Ureter (tissue), 1 donor: Measurements from ENCODE around the gene FMN2. TPM values are rescaled to one million over a fixed set of nuclear protein-coding genes. Genes with fewer than 3 reads are reported as not detected.
"Not testable (repeated sequence)": the region's sequence is repeated elsewhere in the genome, so short reads cannot be mapped to it uniquely, and the experiment has no call there.

Experiments
- DNase-seq: peaks from one replicate; pipeline ENCODE4 v3.0.0-alpha.2; 2020; ENCODE audit warnings: low spot score
- total RNA-seq: library from RNA; stranded (reverse); gene quantifications from one replicate; pipeline ENCODE4 v1.2.4, GENCODE V29; 2023
- donor health status: DM: yes; HTN: yes; CAD: no.

The FMN2 gene
- total RNA-seq, 1 donor from 2014 or later, result 0.49 TPM

DNA sequence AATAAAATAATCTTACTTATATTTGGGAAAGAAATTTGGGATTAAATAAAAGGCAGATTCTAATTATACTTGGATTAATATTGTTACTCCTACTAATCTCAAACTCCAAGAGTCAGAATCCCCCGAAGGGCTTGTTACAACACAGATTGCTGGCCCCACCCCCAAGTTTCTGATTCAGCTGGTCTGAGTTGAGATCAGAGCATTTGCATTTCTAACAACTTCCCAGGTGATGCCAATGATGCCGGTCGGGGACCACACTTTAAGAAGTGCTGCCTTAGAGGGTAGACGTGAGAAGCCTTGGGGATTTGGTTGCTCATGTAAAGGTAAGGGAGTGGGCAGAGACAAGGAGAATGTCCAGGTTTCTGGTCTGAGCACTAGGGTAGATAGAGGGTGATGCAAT, 47.2 kb downstream of the FMN2 start:
- DNase-seq, result no peak

DNA sequence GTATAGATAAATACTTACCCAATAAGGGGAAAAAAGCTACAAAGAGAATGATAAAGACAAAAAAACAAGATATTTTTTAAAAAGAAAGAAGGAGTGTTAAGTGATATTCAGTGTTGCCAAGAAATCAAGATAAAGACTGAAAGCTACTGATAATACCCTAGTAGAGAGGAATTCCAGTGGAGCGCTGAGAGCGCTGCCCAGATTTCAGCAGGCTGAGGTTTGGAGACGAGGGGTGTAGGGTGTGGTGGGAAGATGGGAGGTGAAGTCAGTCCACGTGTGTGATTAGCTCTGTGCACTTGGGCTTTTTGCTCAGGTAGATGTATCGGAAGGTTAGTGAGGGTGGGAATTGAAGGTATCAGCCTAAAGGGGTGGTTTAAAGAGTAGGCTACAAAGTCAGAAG, 47.8 kb downstream of the FMN2 start:
- DNase-seq, result no peak

DNA sequence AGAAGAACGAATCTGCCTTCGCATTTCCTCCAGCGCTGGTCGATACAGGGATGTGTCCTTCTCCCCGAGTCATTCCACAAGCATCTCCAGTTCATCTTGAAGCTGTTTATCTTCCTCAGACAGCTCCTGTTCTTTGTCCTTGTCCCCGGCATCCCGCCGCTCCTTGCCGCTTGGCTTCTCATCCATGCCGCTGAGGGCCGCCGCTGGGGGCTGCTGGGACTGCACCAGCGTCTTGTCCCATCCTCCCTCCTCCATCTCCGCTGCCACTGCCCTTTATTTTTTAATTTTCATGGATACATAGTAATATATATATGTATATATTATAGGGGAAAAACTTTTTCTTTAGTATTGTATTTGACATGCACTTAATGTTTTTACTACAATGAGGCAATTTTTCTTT, 53.4 kb downstream of the FMN2 start:
- DNase-seq, result no peak

DNA sequence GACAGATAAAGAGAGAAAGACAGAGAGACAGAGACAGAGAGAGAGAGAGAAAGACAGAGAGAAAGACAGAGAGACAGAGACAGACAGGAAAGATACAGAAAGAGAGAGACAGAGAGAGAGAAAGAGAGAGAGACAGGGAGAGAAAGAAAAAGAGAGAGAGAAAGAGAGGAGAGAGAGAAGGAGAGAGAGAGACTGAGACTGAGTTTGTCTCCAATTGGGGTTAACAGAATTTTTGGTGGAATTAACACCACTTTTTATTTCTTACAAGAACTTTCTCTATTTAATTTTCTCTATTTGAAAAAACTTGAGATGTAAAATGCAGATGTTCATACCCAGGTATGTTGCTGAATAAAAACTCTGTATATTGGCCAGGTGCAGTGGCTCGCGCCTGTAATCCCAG, 56.6 kb downstream of the FMN2 start:
- no peak for DNase-seq

DNA sequence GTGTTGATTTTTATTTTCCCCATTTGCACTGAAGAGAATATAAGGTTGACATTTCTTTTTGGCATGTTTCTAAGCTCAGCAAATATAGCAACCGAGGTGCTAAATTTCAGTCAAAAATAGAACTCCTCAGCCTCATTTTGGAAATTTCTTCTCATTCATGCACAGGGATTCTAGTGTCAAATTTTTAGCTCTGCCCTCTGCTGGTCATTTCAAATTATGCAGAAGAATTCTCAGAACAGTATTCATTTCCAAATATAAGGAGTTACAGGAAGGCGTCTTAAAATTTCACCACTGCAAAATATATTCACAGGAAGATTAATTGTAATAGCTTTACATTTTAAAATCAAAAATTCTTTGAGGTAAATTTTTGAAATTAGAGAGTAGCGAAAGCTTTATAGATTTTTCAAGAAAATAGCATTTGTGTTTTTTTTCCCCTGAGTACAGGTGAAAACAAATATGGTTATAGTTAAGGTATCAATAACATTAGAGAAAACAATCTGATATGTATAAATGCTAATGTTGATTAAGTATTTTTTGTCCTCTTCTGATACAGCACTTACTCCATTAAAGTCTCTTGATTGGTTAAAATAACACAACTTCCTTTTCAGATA, 57.9 kb downstream of the FMN2 start:
- no peak for DNase-seq

DNA sequence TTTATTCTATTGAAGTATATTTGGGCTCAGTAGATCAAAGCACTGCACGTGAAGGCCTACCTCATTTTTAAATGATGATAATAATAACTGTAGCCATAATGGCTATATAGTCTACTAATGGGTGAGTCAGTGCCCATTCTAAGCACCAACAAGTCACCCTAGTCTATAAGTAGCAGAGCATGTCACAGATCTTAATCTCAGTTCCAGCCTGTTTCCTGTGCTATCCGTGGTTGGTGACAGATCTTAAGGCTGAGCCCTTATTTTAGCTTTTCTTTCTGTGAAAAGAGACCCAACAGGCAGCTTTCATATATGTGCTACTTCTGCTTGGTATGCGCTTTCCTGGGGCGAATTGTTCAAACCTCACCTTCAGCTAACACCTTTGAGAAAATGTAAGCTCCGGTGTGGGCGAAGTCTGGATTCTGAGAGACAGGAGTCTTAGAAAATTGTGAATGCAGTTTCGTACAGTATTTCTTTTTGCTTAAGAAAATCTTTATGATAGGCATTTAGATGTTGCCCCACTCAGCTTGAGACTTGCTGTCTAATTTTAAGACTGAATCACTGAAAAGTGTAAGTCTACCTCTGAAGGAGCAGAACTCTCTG, 59.6 kb downstream of the FMN2 start:
- DNase-seq, result no peak

DNA sequence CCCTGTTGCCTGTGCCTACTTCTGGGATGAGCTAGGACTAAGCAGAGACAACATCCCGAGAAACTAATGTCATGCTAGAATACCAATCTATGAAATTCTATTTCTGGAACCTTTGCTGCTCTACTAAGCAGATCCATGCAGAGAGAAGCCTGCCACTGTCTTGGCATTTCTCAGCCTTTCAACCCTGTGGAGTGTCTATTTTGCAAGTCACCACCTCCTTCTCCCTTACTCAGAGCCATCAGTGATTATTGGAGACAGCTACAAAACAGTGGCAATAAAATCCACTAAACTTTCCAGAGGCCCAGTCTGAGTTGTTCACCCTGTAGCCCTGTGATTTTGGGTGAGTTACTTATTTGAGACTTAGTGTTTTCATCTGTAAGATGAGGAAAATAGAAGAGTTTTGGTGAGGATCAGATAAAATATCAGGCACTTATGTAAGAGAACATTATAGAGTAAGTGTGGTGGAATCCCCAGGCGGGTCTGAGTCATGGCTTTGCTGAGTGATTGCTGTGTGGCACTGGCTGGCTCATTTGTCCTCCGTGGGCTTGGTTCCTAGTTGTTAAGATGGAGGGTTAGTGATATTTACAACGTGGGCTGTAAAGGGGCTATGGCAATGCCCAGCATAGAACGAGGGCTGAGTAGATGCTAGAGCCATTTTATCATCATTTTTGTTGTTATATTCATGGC, 61.1 kb downstream of the FMN2 start:
- DNase-seq, result no peak

DNA sequence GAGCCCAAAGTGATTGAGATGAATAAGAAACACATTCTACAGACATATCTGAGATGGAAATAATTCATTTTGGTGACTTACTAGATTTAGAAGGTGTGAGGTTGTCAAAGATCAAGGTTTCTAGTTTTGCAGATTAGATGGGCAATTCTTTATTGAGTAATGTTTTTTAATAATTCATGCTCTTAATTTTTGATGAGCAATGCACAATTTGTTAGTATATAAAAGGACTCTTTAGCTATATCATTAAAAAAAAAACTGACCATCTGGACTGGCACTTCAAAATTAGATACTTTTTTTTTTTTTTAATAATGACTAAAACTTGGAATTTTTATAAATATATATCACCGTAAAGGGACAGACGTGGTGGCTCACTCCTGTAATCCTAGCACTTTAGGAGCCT, 63.9 kb downstream of the FMN2 start:
- DNase-seq, result no peak

DNA sequence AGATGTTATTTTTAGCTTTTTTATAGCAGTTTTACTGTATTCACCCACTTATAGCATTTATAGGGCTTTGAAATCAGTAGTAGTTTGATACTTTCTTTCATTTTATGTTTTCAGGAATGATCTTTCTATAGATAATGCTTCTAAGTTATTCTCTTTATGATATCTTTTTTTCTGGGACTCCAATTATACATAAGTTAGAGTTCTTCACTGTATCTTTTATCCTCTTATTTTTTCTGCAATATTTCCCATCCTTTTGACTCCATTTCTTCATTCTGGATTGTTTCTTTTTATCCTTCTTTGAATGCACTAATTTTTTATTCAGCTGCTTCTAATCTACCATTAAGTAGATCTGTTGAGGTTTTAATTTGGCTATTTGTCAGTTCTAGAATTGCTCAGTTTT, 73.1 kb downstream of the FMN2 start:
- DNase-seq, result no peak

DNA sequence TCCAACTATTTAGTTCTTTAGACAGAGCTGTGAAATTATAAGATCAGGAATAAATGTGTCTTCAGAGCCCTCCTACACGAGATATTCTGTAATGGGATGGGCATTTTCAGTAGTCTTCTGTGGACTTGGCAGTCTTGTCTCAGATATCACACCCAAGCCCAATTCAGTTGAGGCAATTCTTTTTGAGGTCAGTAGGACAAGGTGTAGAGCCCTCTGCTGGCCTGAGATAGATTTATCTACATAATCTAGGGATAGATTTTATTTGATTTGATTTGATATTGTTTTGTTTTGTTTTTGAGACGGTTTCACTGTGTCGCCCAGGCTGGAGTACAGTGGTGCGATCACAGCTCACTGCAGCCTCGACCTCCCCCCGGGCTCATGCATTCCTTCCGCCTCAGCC, 77.5 kb downstream of the FMN2 start:
- no peak for DNase-seq

DNA sequence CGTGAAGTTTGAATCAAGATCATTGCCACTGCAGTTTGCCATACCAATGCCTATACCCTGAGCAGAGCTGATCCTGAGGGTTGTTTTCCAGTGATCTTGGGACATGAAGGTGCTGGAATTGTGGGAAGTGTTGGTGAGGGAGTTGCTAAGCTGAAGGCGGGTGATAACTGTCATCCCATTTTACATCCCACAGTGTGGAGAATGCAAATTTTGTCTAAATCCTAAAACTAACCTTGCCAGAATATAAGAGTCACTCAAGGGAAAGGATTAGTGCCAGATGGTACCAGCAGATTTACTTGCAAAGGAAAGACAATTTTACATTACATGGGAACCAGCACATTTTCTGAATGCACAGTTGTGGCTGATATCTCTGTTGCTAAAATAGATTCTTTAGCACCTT, 78.6 kb downstream of the FMN2 start:
- no peak for DNase-seq

DNA sequence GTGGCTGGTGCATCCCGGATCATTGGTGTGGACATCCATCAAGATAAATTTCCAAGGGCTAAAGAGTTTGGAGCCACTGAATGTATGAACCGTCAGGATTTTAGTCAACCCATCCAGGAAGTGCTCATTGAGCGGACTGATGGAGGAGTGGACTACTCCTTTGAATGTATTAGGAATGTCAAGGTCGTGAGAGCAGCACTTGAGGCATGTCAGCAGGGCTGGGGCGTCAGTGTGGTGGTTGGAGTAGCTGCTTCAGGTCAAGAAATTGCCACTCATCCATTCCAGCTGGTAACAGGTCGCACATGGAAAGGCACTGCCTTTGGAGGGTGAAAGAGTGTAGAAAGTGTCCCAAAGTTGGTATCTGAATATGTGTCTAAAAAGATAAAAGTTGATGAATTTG, 79.1 kb downstream of the FMN2 start:
- no peak for DNase-seq

DNA sequence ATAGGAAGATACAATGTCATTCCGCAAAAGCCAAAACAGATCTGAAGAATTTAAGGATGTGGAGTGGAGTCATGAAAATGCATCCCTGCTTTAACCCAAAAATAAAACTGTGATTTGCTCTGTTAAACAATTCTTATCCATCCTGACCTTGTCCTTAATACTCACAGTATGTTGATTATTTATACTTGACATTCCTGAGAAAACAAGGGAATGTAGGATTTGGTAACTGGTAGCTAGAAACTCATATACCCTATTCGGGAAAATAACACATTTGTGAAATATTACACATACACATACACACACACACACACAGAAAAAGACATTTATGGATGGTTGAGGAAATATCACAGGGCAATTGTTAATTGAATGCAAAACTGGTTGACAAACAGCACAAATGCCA, 80.2 kb downstream of the FMN2 start:
- no peak for DNase-seq

DNA sequence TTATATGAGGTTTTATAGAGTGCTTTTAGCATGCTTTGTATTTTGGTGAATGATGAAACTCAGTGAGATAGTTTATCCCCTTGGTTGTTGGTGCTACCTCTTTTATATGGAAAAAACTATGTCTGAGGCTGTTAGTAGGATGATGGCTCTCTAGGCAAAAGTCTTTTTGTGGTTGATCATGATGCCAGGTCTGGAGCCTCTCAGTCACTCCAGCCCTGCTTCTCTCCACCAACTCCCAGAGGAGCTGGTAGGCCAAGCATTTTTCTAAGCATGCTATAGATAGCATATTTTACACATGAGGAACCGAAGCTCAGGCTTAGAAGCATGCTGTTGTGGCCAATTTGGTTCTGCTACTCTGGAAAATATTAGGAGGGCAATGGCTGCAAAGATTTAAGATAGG, 82.2 kb downstream of the FMN2 start:
- DNase-seq, result no peak

DNA sequence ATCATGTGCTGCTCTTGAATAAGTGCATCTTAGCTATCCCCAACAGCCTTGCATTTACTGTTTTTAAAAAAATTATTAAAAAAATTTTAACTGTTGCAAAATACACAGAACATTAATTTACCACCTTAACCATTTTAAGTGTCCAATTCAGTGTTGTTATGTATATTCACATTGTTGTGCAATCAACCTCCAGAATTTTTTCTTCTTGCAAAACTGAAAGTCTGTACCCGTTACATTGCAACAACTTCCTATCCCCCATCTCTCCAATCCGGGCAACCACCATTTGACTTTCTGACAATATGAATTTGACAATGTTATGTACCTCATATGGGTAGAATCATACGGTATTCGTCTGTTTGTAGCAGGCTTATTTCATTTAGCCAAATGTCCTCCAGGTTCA, 83.1 kb downstream of the FMN2 start:
- no peak for DNase-seq

DNA sequence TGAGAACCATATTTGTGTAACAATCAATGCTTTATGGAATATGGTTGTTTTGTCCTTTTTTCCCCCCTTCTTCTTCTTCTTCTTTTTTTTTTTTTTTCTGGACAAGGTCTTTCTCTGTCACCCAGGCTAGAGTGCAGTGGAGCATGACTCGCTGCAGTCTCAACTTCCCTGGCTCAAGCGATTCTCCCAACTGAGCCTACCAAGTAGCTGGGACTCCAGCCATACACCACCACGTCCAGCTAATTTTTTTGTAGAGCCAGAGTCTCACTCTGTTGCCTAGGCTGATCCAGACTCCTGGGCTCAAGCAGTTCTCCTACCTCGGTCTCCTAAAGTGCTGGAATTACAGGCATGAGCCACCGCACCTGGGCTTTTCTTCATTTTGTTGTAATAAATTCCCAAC, 86.7 kb downstream of the FMN2 start:
- no peak for DNase-seq

DNA sequence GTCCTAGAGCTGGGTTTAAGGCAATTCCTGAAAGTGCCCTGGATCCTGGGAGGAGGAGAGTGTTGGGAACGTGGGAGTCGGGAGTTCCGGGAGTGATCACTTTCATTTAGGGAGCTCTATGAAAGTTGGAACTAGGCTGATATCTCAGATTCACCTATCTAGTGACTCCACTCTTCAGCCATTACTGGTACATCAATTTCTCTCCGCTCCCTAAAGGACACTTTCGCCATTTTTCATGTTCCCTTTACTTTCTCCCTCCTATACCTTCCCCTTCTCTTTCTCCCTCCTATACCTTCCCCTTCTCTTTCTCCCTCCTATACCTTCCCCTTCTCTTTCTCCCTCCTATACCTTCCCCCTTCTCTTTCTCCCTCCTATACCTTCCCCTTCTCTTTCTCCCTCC, 93.0 kb downstream of the FMN2 start:
- not testable (repeated sequence) for DNase-seq

DNA sequence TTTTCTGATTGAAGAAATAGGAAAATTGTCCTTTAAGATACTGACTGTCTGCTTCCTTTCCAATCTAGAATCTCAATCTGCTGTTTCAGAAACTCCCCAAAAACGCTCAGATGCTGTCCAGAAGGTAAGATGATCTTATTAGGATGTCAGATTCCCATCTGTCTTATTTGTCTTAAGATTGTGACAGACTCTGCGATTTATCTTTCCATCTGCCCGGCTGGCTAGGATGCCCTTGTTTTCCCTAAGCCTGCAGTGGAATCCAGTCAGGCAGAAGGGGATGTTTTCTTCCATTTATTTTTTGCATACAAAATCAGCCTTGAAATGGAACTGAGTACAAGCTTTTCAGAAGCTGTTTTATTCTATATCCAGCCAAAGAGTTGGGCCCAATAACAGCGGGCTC, 96.5 kb downstream of the FMN2 start:
- no peak for DNase-seq

DNA sequence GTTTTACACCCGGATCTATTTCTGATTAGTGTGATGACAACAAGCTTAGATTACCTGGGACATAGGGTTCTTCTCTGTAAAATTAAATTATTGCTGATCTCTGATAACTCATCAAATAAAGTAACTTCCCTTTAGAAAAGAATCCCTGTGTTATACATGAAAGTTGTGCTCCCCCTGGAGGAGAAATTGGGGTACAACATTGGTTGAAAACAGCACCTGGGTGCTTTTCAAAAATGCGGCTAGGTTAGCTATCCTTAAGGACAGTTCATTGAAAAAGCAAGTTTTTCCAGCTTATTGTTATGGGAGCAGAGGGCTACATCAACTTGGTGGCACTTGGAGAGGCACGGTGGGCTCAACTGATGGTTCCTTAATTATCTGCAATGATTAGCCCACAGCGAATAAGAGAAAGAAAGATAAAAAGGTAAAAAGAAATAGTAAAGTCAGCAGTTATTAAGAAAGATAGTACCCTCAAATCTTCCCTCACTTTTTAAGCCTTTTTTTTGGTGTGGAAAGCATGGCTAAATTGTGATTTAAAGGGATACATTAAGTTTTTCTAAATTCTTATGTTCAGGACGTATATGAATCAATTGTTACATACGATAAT, 97.8 kb downstream of the FMN2 start:
- no peak for DNase-seq

DNA sequence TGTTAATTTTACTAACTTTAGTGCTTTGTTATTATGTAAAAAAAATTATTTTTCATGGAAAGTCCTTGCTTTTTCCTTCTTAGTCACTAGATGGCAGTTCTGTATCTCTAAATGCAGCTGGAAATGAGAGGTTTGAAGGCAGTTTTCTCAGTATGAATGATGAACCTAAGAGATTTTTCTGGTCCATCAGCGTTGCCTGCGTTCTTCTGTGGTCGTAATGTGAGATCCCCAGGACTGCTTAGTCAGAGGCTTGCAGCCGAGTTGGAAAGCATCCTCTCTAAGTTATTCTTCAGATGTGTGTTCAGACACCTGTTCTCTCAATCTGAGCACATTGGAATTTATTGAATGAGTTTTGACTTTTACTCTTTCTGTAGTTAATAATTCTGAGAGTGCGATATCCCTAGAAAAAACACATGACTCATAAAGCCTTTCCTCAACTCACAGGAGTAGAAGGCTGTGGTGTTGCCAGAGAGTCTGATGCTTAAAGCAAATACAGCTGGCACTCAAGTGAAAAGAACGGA, 99.3 kb downstream of the FMN2 start:
- DNase-seq, result no peak

DNA sequence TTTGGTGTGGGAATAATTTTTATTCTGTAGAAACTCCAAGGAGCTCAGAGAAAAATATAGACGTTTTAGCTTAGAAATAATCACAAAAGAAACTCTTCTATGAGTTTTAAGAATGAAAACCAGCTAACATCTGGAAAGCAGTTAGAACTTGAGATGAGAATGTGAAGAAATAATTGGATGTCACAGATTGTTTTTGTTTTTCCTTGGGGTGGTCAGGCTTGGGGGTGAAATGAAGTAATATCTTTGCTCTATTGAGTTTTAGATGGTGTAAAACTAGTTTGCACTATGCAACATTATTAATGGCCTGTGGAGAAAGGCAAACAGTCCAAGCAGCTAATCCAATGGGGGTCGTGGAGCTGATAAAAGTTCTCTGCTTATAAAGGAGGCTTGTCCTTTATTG, 101.2 kb downstream of the FMN2 start:
- no peak for DNase-seq

DNA sequence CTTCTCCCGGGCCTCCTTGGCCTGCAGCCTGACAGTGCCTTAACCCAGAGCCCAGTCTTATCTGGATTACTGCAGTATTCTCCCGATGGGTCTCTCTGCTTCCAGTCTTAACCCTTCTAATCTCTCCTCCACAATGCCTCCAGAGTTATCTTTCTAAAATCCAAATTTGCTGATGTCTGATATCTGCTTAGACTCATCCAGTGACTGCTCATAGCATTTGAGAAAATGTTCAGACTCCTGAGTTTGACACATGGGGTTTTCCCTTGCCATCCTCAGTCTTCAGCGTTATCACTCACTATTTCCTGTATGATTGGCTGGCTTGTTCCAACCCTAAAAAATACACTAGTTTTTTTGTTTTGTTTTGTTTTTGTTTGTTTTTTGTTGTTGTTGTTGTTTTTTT, 102.0 kb downstream of the FMN2 start:
- DNase-seq, result no peak

DNA sequence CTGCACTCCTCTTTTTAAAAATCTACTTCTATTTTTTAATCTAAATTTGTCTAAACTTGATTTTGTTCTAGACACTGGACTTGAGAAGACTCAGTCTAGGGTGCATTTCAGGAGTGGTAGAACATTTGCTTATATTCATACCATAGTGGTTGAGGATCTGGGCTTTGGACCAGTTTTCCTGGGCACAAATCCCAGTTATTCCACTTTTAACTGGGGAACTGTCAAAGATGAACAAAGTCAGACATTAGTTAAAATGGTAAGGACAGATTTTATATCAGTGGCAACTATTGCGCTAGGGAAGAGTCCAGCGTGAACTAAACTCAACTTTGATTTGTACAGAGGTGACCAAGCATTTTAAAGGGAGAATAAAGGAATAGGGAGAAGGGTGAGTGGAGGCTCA, 102.4 kb downstream of the FMN2 start:
- DNase-seq, result peak; percentile 58
